Epithelial cell of esophagus (primary cell): ENCODE results near the gene CABCOCO1.

ENCODE experiments used
- DNase-seq: peaks from one replicate; pipeline ENCODE4 v3.0.0; 2010; ENCODE audit warnings: low read depth
- H3K4me3 ChIP-seq: 2 replicates; pipeline ENCODE4 v1.5.1; 2011; ENCODE audit warnings: mild to moderate bottlenecking, low read length, control low read depth
- TF ChIP-seq, protein P1 (sequence below): IDR thresholded peaks from 2 replicates; pipeline ENCODE4 v1.5.1; 2011; ENCODE audit warnings: low read depth, mild to moderate bottlenecking, low read length, control low read depth, inconsistent platforms; ENCODE audit not compliant: insufficient read depth; ENCODE audit errors: missing control alignments

CABCOCO1 gene

DNA sequence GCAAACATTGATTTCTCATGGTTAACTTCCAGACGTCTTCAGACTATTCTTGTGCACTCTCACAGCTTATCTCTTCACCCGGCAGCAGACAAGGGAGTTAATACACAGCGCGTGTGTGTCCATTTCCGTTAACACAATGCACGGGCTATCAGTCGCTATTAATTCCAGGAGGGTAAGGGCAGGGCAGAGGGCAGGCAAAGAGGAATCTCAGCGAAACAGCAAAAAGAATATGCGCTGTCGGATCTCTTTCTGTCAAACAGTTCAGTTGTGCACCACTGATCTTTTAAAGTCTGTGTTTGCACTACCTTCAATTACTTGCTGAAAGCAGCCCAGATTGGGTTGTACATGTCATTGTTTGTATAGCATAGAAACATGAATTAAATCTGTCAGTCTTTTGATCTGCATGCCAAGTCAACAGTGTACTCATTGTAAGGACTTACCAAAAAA is 41.1 kb upstream of the CABCOCO1 start:
- no peak overlapping the region for H3K4me3 ChIP-seq
- TF ChIP-seq, protein P1, sequence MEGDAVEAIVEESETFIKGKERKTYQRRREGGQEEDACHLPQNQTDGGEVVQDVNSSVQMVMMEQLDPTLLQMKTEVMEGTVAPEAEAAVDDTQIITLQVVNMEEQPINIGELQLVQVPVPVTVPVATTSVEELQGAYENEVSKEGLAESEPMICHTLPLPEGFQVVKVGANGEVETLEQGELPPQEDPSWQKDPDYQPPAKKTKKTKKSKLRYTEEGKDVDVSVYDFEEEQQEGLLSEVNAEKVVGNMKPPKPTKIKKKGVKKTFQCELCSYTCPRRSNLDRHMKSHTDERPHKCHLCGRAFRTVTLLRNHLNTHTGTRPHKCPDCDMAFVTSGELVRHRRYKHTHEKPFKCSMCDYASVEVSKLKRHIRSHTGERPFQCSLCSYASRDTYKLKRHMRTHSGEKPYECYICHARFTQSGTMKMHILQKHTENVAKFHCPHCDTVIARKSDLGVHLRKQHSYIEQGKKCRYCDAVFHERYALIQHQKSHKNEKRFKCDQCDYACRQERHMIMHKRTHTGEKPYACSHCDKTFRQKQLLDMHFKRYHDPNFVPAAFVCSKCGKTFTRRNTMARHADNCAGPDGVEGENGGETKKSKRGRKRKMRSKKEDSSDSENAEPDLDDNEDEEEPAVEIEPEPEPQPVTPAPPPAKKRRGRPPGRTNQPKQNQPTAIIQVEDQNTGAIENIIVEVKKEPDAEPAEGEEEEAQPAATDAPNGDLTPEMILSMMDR = no peak
- peak; percentile 11 for DNase-seq

DNA sequence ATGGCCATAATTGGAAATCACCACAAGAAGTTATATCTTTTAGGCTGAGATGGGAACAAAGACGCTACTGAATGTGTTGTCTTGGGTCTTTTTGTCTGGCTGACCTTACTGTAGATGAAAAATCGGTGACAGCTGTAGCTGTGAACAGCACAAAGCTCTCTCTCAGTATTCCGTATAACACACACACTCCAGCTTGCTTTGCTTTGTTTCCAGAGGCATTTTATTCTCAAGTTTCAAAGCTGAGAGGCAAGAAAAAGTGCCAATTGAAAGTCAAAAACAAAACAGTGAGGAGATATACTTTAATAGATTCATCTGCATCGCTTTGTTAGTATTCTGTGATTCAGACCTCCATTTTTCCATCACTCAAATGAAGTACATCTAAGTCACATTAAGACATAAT is 39.6 kb upstream of the CABCOCO1 start:
- DNase-seq = no peak
- TF ChIP-seq, protein P1 = no peak
- no peak overlapping the region for H3K4me3 ChIP-seq

DNA sequence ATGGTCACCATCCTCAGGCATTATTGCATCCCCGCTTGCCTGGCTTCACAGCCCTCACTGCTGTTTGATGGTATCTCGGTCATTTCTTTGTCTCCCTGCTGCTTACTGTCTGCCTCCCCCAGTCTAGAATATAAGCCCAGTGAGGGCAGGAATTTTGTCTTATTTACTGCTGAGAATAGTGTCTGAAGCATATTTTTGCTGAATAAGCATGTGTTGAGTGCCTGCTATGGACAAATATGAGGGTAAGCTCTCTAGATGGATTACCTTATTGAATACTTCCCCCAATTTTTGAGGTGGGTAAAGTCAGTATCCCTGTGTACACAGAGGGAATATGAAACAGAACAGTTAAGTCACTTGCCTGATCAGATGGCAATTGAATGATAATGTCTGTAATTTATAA is 36.5 kb upstream of the CABCOCO1 start:
- TF ChIP-seq, protein P1 = no peak
- H3K4me3 ChIP-seq = no peak overlapping the region
- DNase-seq = no peak

DNA sequence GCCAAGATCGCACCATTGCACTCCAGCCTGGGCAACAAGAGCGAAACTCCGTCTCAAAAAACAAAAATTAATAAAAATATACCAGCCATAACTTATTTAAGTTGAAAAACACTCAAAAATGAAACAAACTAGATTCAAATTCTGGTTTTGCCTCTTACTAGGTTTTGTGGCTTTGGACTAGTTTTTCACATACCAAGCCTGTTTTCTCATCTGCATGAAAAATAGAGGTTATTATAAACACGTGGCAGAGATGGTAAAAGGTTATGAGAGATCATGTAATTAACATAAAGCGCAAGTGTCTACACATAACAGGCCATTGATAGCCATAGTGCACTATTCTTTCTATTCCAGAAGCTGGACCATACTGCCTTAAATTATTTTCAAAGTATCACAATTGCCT is 35.5 kb upstream of the CABCOCO1 start:
- DNase-seq = no peak
- no peak overlapping the region for H3K4me3 ChIP-seq

DNA sequence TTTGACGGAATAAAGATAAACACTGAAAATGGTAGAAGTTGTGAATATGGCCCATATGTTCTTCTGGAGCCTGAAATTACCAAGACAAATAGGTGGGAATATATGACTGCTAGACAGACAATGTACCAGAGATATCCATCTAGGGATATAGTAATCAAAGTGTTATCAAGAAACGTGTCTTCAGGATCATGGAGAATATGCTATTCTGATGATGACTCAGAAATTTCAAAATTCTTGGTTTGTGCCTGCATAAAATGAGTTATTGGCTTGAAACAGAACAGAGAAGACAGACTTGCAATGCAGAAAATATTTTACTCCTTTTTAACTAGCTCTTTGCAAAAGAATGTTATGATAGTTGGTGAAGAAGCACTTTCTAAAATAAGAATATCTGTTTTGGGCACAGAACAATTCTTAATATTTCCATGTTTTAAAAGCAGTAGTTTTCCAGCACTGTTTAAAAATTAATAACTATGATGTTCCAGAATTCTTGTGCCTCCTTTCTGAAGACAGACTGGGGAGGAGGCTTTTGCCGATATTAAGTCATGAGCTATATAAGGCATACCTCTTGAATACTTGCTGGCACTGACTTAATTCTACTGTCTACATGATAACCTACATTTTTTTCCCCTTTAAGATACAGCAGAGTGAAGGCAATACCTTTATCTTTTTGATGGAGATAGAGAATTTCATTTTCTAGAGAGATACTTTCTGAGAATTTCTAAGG is 34.4 kb upstream of the CABCOCO1 start:
- peak; percentile 57 for DNase-seq
- TF ChIP-seq, protein P1 = no peak
- no peak overlapping the region for H3K4me3 ChIP-seq

More for the DNA sequence above, 35.5 kb upstream of the CABCOCO1 start:
- TF ChIP-seq, protein P1 = no peak

DNA sequence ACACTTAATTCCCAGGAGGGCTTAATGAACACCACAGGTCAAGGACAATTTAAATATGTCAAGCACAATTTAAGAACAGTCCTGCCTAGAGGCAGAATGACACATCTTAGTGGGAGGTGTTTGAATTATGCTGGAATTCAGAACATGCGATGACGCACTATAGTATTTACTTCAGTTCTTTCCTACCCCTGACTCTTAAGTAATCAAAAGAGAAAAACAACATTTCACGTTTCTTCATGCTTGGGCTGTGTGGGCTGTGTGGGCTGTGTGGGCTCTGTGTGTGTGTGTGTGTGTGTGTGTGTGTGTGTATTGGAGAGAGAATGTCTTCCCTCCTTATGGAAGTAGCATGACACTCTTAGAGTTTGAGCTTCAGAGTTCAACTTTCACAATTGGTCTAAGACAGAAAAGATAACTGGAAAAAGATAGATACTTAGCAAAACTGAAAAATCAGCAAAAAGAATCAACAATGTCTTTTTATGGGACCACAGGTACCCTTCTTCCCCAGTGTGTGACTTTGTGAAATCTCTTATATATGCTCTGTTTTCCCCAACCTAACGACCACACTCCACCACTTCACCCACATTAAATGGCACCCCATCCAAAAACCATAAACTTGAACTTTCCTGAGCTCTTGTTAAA is 33.7 kb upstream of the CABCOCO1 start:
- no peak overlapping the region for H3K4me3 ChIP-seq
- peak; percentile 94 for DNase-seq
- TF ChIP-seq, protein P1 = no peak
